ENCODE measurements around the gene SUFU.

- TF ChIP-seq POLR2A (IDR thresholded peaks at IDR 0.05; ENCODE audit: low read length) (no peak), GATA1 (IDR thresholded peaks at IDR 0.05; ENCODE audit: low read depth, low read length) (no peak)
Measured at GRCh38 chr10:102588875-102589274, 85.1 kb downstream of the SUFU start.

Data from erythroblast (primary cell).